ENCODE data around the gene AKAP6. TPM values are rescaled to one million over a fixed set of nuclear protein-coding genes. Genes with fewer than 3 reads are reported as not detected.

Gene AKAP6
- total and polyA plus RNA-seq, 2 experiments from 2014 or later: 0.38 to 0.42 TPM

GRCh38 chr14:32762886-32763285 is 433.8 kb downstream of the AKAP6 start:
- Histone ChIP-seq H3K4me1 (ENCODE audit: insufficient read depth) (no peaks in the 10 kb centered on the region), H3F3A (replicated peaks; ENCODE audit: low read depth) (no peaks in the 10 kb centered on the region), H3K79me2 (replicated peaks; ENCODE audit: insufficient read depth) (no peaks in the 10 kb centered on the region), H3K9me2 (ENCODE audit: insufficient read depth) (no peaks in the 10 kb centered on the region), H3K4me2 (no peak overlapping the region), H3K36me3 (ENCODE audit: insufficient read depth) (no peaks in the 10 kb centered on the region), H4K20me1 (replicated peaks; ENCODE audit: insufficient read depth) (no peaks in the 10 kb centered on the region), H3K27ac (ENCODE audit: low read depth) (no peak overlapping the region), H3K4me3 (no peak overlapping the region), H2AFZ (no peak overlapping the region), H3K27me3 (ENCODE audit: insufficient read depth) (no peaks in the 10 kb centered on the region)
- Mint-ChIP-seq H3K9me3 (no peaks in the 10 kb centered on the region), H3K4me3 (no peak overlapping the region), H3K36me3 (ENCODE audit: low read depth) (no peaks in the 10 kb centered on the region), H3K27ac (no peak overlapping the region), H3K27me3 (ENCODE audit: insufficient read depth, low read depth, poor library complexity) (no peaks in the 10 kb centered on the region), H3K4me1 (no peaks in the 10 kb centered on the region)
- DNase-seq (ENCODE audit: low spot score): no peak
- TF ChIP-seq ZNF462 (CRISPR knock-in tag; IDR thresholded peaks at IDR 0.05): no peak
- TF ChIP-seq ETS1 (IDR thresholded peaks at IDR 0.05): no peak
- no peak for ATAC-seq

- Histone ChIP-seq H3K9me2 (ENCODE audit: insufficient read depth) (no peaks in the 10 kb centered on the region), H2AFZ (no peak overlapping the region), H3K4me1 (ENCODE audit: insufficient read depth) (no peaks in the 10 kb centered on the region), H3K4me2 (no peak overlapping the region), H3F3A (replicated peaks; ENCODE audit: low read depth) (no peaks in the 10 kb centered on the region), H3K27me3 (ENCODE audit: insufficient read depth) (no peaks in the 10 kb centered on the region), H3K79me2 (replicated peaks; ENCODE audit: insufficient read depth) (no peaks in the 10 kb centered on the region), H3K27ac (ENCODE audit: low read depth) (no peak overlapping the region), H3K4me3 (no peak overlapping the region), H3K36me3 (ENCODE audit: insufficient read depth) (no peaks in the 10 kb centered on the region), H4K20me1 (replicated peaks; ENCODE audit: insufficient read depth) (no peaks in the 10 kb centered on the region)
- no peaks in the 10 kb centered on the region for H3K4me1 Mint-ChIP-seq
- DNase-seq (ENCODE audit: low spot score) (no peak), ATAC-seq (no peak)
- H3K27me3 Mint-ChIP-seq (ENCODE audit: insufficient read depth, low read depth, poor library complexity): no peaks in the 10 kb centered on the region
- no peak overlapping the region for H3K27ac Mint-ChIP-seq
- no peaks in the 10 kb centered on the region for H3K36me3 Mint-ChIP-seq (ENCODE audit: low read depth)
- H3K9me3 Mint-ChIP-seq: no peaks in the 10 kb centered on the region
- H3K4me3 Mint-ChIP-seq: no peak overlapping the region
- TF ChIP-seq EZH2phosphoT487 (IDR thresholded peaks at IDR 0.05; ENCODE audit: unreplicated experiment) (no peak), ZNF331 (CRISPR knock-in tag; IDR thresholded peaks at IDR 0.05; ENCODE audit: low read depth) (no peak), NANOG (IDR thresholded peaks at IDR 0.05; ENCODE audit: borderline replicate concordance) (no peak), ZNF114 (CRISPR knock-in tag; IDR thresholded peaks at IDR 0.05) (no peak), ETS1 (IDR thresholded peaks at IDR 0.05) (no peak), EZH2 (IDR thresholded peaks at IDR 0.05; ENCODE audit: low read depth, unreplicated experiment) (no peak)
Measured at GRCh38 chr14:32763673-32764072, 434.6 kb downstream of the AKAP6 start.

Data from GM23338 (cell line).